GM12874 (cell line): ENCODE measurements around the gene SNED1.

ENCODE experiments used
- TF ChIP-seq, protein P1 (sequence below): IDR thresholded peaks from 2 replicates; pipeline ENCODE4 v1.5.1; 2011; ENCODE audit warnings: low read depth, mild to moderate bottlenecking, control low read depth, low read length, moderate library complexity; ENCODE audit not compliant: insufficient read depth

SNED1 gene

DNA sequence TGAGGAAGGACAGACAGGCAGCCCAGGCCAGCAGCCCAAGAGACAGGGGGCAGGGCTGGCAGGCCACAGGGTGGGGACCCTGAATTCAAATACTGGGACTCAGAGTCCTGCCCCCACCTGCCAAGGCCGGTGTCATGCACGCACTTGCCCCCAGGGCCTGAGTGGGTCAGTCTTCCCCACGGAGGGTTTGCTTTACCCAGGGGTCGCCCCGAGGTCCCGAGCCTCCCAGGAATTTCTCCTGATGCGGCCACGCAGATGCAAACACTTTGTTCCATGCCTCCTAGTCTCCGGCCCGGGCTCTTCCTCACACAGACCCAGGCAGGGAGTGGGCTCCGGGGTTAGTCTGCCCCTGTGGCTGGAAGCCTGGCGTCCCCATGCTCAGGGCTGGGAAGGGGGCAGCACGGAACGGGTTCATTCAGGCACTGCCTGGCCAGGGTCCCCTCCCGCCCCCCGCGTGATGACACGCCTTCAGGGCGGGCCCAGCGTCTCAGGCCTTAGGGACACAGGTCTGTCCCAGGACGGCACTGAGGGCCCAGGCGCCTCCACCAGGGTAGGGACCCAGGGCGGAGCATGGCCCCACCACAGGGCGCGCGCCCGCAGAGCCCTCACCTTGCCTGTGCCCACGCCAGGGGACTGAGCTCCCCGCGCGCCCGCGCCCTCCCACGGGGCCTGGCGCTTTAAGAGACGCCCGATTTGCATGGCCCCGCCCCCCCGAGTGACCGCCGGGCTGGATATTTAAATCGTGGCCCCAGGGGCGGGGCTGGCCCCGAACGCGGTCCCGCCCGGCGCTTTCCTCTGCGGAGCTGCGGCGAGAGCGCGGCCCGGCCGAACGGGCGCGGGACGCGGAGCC, at the start of gene SNED1:
SNED1 (plus strand) TSS at position 763 of the 850 bp plus-strand sequence. CDS start 220 bp downstream, outside the sequence.
- TF ChIP-seq, protein P1, sequence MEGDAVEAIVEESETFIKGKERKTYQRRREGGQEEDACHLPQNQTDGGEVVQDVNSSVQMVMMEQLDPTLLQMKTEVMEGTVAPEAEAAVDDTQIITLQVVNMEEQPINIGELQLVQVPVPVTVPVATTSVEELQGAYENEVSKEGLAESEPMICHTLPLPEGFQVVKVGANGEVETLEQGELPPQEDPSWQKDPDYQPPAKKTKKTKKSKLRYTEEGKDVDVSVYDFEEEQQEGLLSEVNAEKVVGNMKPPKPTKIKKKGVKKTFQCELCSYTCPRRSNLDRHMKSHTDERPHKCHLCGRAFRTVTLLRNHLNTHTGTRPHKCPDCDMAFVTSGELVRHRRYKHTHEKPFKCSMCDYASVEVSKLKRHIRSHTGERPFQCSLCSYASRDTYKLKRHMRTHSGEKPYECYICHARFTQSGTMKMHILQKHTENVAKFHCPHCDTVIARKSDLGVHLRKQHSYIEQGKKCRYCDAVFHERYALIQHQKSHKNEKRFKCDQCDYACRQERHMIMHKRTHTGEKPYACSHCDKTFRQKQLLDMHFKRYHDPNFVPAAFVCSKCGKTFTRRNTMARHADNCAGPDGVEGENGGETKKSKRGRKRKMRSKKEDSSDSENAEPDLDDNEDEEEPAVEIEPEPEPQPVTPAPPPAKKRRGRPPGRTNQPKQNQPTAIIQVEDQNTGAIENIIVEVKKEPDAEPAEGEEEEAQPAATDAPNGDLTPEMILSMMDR: no peak

GRCh38 chr2:240948905-240949790, 49.3 kb upstream of the SNED1 start:
- TF ChIP-seq, protein P1: no peak

GRCh38 chr2:240949791-240950705, 48.4 kb upstream of the SNED1 start:
- TF ChIP-seq, protein P1: no peak

DNA sequence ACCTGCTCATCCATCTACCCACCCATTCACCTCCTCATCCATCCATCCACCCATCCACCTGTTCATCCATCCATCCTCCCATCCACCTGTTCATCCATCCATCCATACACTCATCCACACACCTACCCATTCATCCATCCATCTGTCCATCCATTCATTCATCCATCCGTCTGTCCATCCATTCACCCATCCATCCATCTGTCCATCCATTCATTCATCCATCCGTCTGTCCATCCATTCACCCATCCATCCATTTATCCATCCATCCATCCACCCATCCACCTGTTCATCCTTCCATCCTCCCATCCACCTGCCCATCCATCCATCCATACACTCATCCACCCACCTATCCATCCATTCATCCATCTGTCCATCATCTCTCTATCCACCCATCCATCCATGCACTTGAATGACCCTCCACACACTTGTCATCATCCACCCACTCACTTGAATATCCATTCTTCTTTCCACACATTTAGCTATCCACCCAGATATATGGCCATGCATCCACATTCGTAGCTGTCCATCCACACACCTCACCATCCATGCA, 47.3 kb upstream of the SNED1 start:
- TF ChIP-seq, protein P1: no peak

- TF ChIP-seq, protein P1: no peak
Measured at GRCh38 chr2:240952496-240953246, 45.7 kb upstream of the SNED1 start.
